ENCODE results near the gene RNF157. TPM values are rescaled to one million over a fixed set of nuclear protein-coding genes. Genes with fewer than 3 reads are reported as not detected.

The RNF157 gene
- total and polyA plus RNA-seq, 2 of the 13 experiments (the other 11 are each of a cell fraction or from before 2014, with no cell fraction given) = 0.44 to 1.5 TPM

DNA sequence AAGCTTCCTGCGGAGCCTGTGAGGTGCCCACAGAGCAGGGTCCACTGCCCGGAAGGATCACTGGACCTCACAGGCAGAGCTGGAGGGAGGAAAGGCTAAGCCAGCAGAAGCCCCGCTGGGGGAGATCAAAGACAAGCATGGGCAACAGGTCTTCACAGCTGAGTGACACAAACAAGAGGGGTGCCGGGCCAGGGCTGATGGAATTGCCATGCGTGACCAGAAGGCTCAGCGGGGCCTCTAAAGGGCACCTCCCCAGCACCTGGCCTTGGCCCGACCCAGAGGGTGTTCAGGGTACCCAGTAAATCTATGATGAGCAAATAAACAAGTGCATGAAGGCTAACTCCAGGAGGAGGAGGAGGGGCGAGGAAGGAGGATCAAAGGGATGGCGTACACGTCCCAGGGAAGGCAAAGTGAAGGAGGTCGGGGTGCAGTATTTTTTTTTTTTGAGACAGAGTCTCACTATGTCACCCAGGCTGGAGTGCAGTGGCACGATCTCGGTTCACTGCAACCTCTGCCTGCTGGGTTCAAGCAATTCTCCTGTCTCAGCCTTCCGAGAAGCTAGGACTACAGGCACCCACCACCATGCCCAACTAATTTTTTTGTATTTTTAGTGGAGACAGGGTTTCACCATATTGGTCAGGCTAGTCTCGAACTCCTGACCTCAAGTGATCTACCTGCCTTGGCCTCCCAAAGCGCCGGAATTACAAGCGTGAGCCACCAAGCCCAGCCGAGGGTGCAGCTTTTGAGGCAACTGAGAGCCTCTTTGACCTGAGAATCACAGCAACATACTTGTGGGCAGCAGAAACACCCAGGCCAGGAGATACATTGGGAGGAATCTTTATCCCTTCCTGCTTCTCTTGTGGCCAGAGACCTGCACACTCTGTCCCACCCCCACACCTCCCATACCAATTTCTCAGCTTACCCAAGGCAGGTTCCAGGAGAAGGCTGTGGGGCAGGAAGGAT, 120.6 kb downstream of the RNF157 start (continued):
- no peak for TF ChIP-seq HINFP (CRISPR knock-in tag; IDR thresholded peaks at IDR 0.05; ENCODE audit: low read depth)
- TF ChIP-seq FOSL2 (CRISPR knock-in tag; IDR thresholded peaks at IDR 0.05) = peak; percentile 45
- TF ChIP-seq SP2 (CRISPR knock-in tag; IDR thresholded peaks at IDR 0.05) = no peak
- TF ChIP-seq, protein P1, sequence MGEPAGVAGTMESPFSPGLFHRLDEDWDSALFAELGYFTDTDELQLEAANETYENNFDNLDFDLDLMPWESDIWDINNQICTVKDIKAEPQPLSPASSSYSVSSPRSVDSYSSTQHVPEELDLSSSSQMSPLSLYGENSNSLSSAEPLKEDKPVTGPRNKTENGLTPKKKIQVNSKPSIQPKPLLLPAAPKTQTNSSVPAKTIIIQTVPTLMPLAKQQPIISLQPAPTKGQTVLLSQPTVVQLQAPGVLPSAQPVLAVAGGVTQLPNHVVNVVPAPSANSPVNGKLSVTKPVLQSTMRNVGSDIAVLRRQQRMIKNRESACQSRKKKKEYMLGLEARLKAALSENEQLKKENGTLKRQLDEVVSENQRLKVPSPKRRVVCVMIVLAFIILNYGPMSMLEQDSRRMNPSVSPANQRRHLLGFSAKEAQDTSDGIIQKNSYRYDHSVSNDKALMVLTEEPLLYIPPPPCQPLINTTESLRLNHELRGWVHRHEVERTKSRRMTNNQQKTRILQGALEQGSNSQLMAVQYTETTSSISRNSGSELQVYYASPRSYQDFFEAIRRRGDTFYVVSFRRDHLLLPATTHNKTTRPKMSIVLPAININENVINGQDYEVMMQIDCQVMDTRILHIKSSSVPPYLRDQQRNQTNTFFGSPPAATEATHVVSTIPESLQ (CRISPR knock-in tag; conservative IDR thresholded peaks at IDR 0.05) = no peak
- TF ChIP-seq, protein P2, sequence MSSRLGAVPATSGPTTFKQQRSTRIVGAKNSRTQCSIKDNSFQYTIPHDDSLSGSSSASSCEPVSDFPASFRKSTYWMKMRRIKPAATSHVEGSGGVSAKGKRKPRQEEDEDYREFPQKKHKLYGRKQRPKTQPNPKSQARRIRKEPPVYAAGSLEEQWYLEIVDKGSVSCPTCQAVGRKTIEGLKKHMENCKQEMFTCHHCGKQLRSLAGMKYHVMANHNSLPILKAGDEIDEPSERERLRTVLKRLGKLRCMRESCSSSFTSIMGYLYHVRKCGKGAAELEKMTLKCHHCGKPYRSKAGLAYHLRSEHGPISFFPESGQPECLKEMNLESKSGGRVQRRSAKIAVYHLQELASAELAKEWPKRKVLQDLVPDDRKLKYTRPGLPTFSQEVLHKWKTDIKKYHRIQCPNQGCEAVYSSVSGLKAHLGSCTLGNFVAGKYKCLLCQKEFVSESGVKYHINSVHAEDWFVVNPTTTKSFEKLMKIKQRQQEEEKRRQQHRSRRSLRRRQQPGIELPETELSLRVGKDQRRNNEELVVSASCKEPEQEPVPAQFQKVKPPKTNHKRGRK (CRISPR knock-in tag; IDR thresholded peaks at IDR 0.05) = no peak
- no peak for TF ChIP-seq ZNF256 (CRISPR knock-in tag; conservative IDR thresholded peaks at IDR 0.05)
- TF ChIP-seq, protein P3, sequence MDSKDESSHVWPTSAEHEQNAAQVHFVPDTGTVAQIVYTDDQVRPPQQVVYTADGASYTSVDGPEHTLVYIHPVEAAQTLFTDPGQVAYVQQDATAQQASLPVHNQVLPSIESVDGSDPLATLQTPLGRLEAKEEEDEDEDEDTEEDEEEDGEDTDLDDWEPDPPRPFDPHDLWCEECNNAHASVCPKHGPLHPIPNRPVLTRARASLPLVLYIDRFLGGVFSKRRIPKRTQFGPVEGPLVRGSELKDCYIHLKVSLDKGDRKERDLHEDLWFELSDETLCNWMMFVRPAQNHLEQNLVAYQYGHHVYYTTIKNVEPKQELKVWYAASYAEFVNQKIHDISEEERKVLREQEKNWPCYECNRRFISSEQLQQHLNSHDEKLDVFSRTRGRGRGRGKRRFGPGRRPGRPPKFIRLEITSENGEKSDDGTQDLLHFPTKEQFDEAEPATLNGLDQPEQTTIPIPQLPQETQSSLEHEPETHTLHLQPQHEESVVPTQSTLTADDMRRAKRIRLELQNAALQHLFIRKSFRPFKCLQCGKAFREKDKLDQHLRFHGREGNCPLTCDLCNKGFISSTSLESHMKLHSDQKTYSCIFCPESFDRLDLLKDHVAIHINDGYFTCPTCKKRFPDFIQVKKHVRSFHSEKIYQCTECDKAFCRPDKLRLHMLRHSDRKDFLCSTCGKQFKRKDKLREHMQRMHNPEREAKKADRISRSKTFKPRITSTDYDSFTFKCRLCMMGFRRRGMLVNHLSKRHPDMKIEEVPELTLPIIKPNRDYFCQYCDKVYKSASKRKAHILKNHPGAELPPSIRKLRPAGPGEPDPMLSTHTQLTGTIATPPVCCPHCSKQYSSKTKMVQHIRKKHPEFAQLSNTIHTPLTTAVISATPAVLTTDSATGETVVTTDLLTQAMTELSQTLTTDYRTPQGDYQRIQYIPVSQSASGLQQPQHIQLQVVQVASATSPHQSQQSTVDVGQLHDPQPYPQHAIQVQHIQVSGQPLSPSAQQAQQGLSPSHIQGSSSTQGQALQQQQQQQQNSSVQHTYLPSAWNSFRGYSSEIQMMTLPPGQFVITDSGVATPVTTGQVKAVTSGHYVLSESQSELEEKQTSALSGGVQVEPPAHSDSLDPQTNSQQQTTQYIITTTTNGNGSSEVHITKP (CRISPR knock-in tag; IDR thresholded peaks at IDR 0.05; ENCODE audit: low read depth) = peak; percentile 82; the same call in 1 of the 2 replicates
- peak; percentile 55; the same call in 1 of the 2 replicates for TF ChIP-seq FOXC1 (CRISPR knock-in tag; IDR thresholded peaks at IDR 0.05; ENCODE audit: borderline replicate concordance)
- no peak for TF ChIP-seq MAFK (conservative IDR thresholded peaks at IDR 0.05 in 1 of 2, IDR thresholded peaks at IDR 0.05 in 1 of 2; ENCODE audit: low read length in 2 of 2)
- peak; percentile 54; the same call in 1 of the 2 replicates for TF ChIP-seq ELF1 (CRISPR knock-in tag; IDR thresholded peaks at IDR 0.05)
- no peak; the same call in 1 of the 2 replicates for TF ChIP-seq ZSCAN25 (CRISPR knock-in tag; IDR thresholded peaks at IDR 0.05)
- no peak for TF ChIP-seq ETS1 (CRISPR knock-in tag; IDR thresholded peaks at IDR 0.05)
- no peak for TF ChIP-seq ZNF468 (CRISPR knock-in tag; IDR thresholded peaks at IDR 0.05)
- peak; percentile 53 for TF ChIP-seq IKZF4 (CRISPR knock-in tag; IDR thresholded peaks at IDR 0.05; ENCODE audit: borderline replicate concordance, low read depth, not compliant biosample characterization)
- TF ChIP-seq ZFP36 (IDR thresholded peaks at IDR 0.05; ENCODE audit: borderline replicate concordance, low read depth, low read length, partially characterized antibody) = no peak
- TF ChIP-seq ZNF383 (CRISPR knock-in tag; IDR thresholded peaks at IDR 0.05; ENCODE audit: borderline replicate concordance) = no peak
- TF ChIP-seq ATAD3A (CRISPR knock-in tag; IDR thresholded peaks at IDR 0.05) = no peak
